H1 (cell line): ENCODE measurements around the gene KIF26B. TPM values are rescaled to one million over a fixed set of nuclear protein-coding genes. Genes with fewer than 3 reads are reported as not detected.

Experiments used
- CTCF ChIA-PET: fragments of 300-600 bp; sonication (Branson Sonifier 250); formaldehyde crosslinking; loops from one replicate; lab custom pipeline; 2021; ENCODE audit not compliant: partially characterized antibody; lab: Charles Lee
- POLR2A ChIA-PET: fragments of 300-600 bp; sonication (Branson Sonifier 250); formaldehyde crosslinking; loops from one replicate; lab custom pipeline; 2021; ENCODE audit warnings: inconsistent platforms; ENCODE audit not compliant: partially characterized antibody; lab: Charles Lee
- DNase-seq, 2 experiments: peaks; one replicate each; pipeline versions ENCODE4 v3.0.0 to v3.0.0-alpha.2; 2010 to 2022; ENCODE audit warnings: low spot score in 2 of 2, low read depth in 1 of 2, mixed read lengths in 1 of 2
- FAIRE-seq: peaks from 2 replicates; lab custom pipeline; 2011; peaks lifted over from hg19 to GRCh38; lab: Jason Lieb, UNC
- H2AFZ ChIP-seq: 2 replicates; pipeline ENCODE4 v1.8.1; 2012; ENCODE audit warnings: low read length, inconsistent platforms
- H2AK5ac ChIP-seq: 2 replicates; pipeline ENCODE4 v1.6.1; 2013; ENCODE audit warnings: low read depth, low read length
- H2BK120ac ChIP-seq: replicated peaks from 2 replicates; pipeline ENCODE3; 2013; ENCODE audit warnings: low read depth, low read length, inconsistent platforms
- H2BK12ac ChIP-seq: 2 replicates; pipeline ENCODE4 v1.6.1; 2013; ENCODE audit warnings: low read depth, low read length
- H2BK15ac ChIP-seq: 2 replicates; pipeline ENCODE4 v1.6.1; 2013; ENCODE audit warnings: low read length
- H2BK20ac ChIP-seq: 2 replicates; pipeline ENCODE4 v1.6.1; 2013; ENCODE audit warnings: low read length
- H2BK5ac ChIP-seq: 2 replicates; pipeline ENCODE4 v1.6.1; 2013; ENCODE audit warnings: low read depth, low read length
- H3K14ac ChIP-seq: 2 replicates; pipeline ENCODE4 v1.6.1; 2013; ENCODE audit warnings: inconsistent platforms; ENCODE audit not compliant: insufficient read length
- H3K18ac ChIP-seq: 2 replicates; pipeline ENCODE4 v1.6.1; 2013; ENCODE audit warnings: low read length; ENCODE audit errors: extremely low read depth
- H3K23ac ChIP-seq: 2 replicates; pipeline ENCODE4 v1.6.1; 2013; ENCODE audit warnings: inconsistent platforms; ENCODE audit not compliant: insufficient read length
- H3K23me2 ChIP-seq: 2 replicates; pipeline ENCODE4 v1.6.1; 2013; ENCODE audit warnings: low read depth, low read length
- H3K27ac ChIP-seq: 2 replicates; pipeline ENCODE4 v1.6.1; 2011; ENCODE audit warnings: low read depth, low read length, inconsistent platforms
- H3K27me3 ChIP-seq, 4 experiments: replicated peaks in 1 of 4; 1 replicate in 1 of 4; 2 replicates in 3 of 4; pipeline versions ENCODE4 v1.6.1 to v1.8.1; 2011 to 2013; ENCODE audit warnings: low read length in 3 of 4, mild to moderate bottlenecking in 3 of 4, inconsistent platforms in 2 of 4, mixed read lengths in 2 of 4, moderate library complexity in 1 of 4; ENCODE audit not compliant: control insufficient read depth in 3 of 4, insufficient read depth in 3 of 4; ENCODE audit errors: extremely low read depth in 1 of 4
- H3K36me3 ChIP-seq, 4 experiments: 2 replicates each; pipeline versions ENCODE4 v1.6.1 to v1.8.1; 2011 to 2013; ENCODE audit warnings: mild to moderate bottlenecking in 4 of 4, low read length in 3 of 4, moderate library complexity in 2 of 4, control low read depth in 1 of 4, inconsistent platforms in 1 of 4; ENCODE audit not compliant: insufficient read depth in 4 of 4, control insufficient read depth in 2 of 4
- H3K4ac ChIP-seq: replicated peaks from 2 replicates; pipeline ENCODE3; 2013; ENCODE audit warnings: low read length, low read depth, mixed read lengths, inconsistent platforms; ENCODE audit not compliant: insufficient read length
- H3K4me1 ChIP-seq, 4 experiments: replicated peaks in 1 of 4; 1 replicate in 1 of 4; 2 replicates in 3 of 4; pipeline versions ENCODE4 v1.6.1 to v1.8.1; 2011 to 2013; ENCODE audit warnings: low read length in 3 of 4, inconsistent platforms in 2 of 4, mixed read lengths in 1 of 4; ENCODE audit not compliant: insufficient read depth in 4 of 4, control insufficient read depth in 3 of 4
- H3K4me2 ChIP-seq, 2 experiments: 2 replicates each; pipeline versions ENCODE4 v1.6.1 to v1.8.1; 2011 to 2013; ENCODE audit warnings: low read depth in 2 of 2, low read length in 2 of 2, control low read depth in 1 of 2, inconsistent platforms in 1 of 2, mild to moderate bottlenecking in 1 of 2; ENCODE audit not compliant: insufficient read depth in 1 of 2
- H3K4me3 ChIP-seq, 4 experiments: fragments of 200-600, 300-600 bp in 1 of 4; sonication (generic), shearing (Covaris generic), sonication (Bioruptor Twin) in 1 of 4; 2 replicates each; pipeline versions ENCODE4 v1.5.1 to v1.8.1; 2011 to 2016; ENCODE audit warnings: low read length in 4 of 4, low read depth in 3 of 4, control low read depth in 2 of 4, inconsistent platforms in 2 of 4, mild to moderate bottlenecking in 2 of 4, mixed read lengths in 1 of 4, moderate library complexity in 1 of 4; ENCODE audit not compliant: insufficient read depth in 2 of 4; ENCODE audit errors: extremely low read depth in 1 of 4
- H3K56ac ChIP-seq: replicated peaks from 2 replicates; pipeline ENCODE3; 2013; ENCODE audit warnings: low read depth, mild to moderate bottlenecking, mixed read lengths, low read length, inconsistent platforms; ENCODE audit not compliant: insufficient read length
- H3K79me1 ChIP-seq: 2 replicates; pipeline ENCODE4 v1.6.1; 2013; ENCODE audit warnings: low read depth, low read length, control low read depth
- H3K79me2 ChIP-seq, 2 experiments: 2 replicates each; pipeline versions ENCODE4 v1.6.1 to v1.8.1; 2012 to 2013; ENCODE audit warnings: low read length in 2 of 2, mild to moderate bottlenecking in 2 of 2, inconsistent platforms in 1 of 2; ENCODE audit not compliant: insufficient read depth in 2 of 2, control insufficient read depth in 1 of 2
- H3K9ac ChIP-seq, 4 experiments: replicated peaks in 1 of 4; 1 replicate in 1 of 4; 2 replicates in 3 of 4; pipeline versions ENCODE4 v1.6.1 to v1.8.1; 2011 to 2013; ENCODE audit warnings: low read depth in 3 of 4, low read length in 3 of 4, control low read depth in 2 of 4, mild to moderate bottlenecking in 2 of 4, moderate library complexity in 2 of 4, inconsistent platforms in 1 of 4; ENCODE audit errors: extremely low read depth in 1 of 4
- H3K9me3 ChIP-seq, 2 experiments: 2 replicates each; pipeline versions ENCODE4 v1.6.1 to v1.8.1; 2012 to 2013; ENCODE audit warnings: mild to moderate bottlenecking in 2 of 2, moderate library complexity in 2 of 2, control low read depth in 1 of 2, inconsistent platforms in 1 of 2, low read depth in 1 of 2, low read length in 1 of 2, mixed read lengths in 1 of 2; ENCODE audit not compliant: insufficient read depth in 2 of 2
- H4K20me1 ChIP-seq, 2 experiments: replicated peaks in 1 of 2; 2 replicates each; pipeline versions ENCODE3 to v1.8.1; 2011 to 2013; ENCODE audit warnings: inconsistent platforms in 2 of 2, low read length in 2 of 2, mild to moderate bottlenecking in 1 of 2; ENCODE audit not compliant: insufficient read depth in 2 of 2, control insufficient read depth in 1 of 2
- H4K5ac ChIP-seq: 2 replicates; pipeline ENCODE4 v1.6.1; 2013; ENCODE audit warnings: low read length, low read depth, mixed read lengths, inconsistent platforms; ENCODE audit not compliant: insufficient read length
- H4K8ac ChIP-seq: 2 replicates; pipeline ENCODE4 v1.8.0; 2013; ENCODE audit warnings: mild to moderate bottlenecking, moderate library complexity, low read length, inconsistent platforms; ENCODE audit not compliant: insufficient read depth; ENCODE audit errors: extremely low read depth
- H4K91ac ChIP-seq: replicated peaks from 2 replicates; pipeline ENCODE3; 2013; ENCODE audit warnings: low read length, mixed read lengths, inconsistent platforms; ENCODE audit not compliant: insufficient read length
- EP300 ChIP-seq, 2 experiments: IDR thresholded peaks; 1 replicate in 1 of 2; 2 replicates in 1 of 2; pipeline ENCODE4 v1.6.1; 2011 to 2012; ENCODE audit warnings: low read depth in 2 of 2, low read length in 2 of 2, mild to moderate bottlenecking in 2 of 2, borderline replicate concordance in 1 of 2, inconsistent platforms in 1 of 2, moderate library complexity in 1 of 2
- EZH2 ChIP-seq: fragments of 200-600 bp; sonication (generic); IDR thresholded peaks from 2 replicates; pipeline ENCODE4 v1.7.1; 2012; ENCODE audit warnings: low read depth, mild to moderate bottlenecking, moderate library complexity, low read length, inconsistent platforms; ENCODE audit not compliant: severe bottlenecking
- JUND ChIP-seq: IDR thresholded peaks from 2 replicates; pipeline ENCODE4 v1.6.1; 2011; ENCODE audit warnings: mild to moderate bottlenecking, improper control_type of control experiment, low read length
- NANOG ChIP-seq: IDR thresholded peaks from 2 replicates; pipeline ENCODE4 v1.6.1; 2011; ENCODE audit warnings: low read length, low read depth, mild to moderate bottlenecking, inconsistent platforms; ENCODE audit not compliant: insufficient read depth, poor library complexity, severe bottlenecking
- RAD21 ChIP-seq, 2 experiments: IDR thresholded peaks in 1 of 2; conservative IDR thresholded peaks in 1 of 2; 2 replicates each; pipeline ENCODE4 v1.6.1; 2011; ENCODE audit warnings: low read depth in 2 of 2, low read length in 2 of 2, improper control_type of control experiment in 1 of 2, inconsistent platforms in 1 of 2, mild to moderate bottlenecking in 1 of 2, moderate library complexity in 1 of 2
- RNF2 ChIP-seq: fragments of 200-900, 300-1000 bp; sonication (generic); IDR thresholded peaks from 2 replicates; pipeline ENCODE4 v1.7.1; 2016; ENCODE audit warnings: borderline replicate concordance, low read depth, mild to moderate bottlenecking, antibody characterized with exemption, low read length; ENCODE audit not compliant: poor library complexity, severe bottlenecking; ENCODE audit errors: missing control alignments
- SIN3A ChIP-seq, 2 experiments: IDR thresholded peaks in 1 of 2; conservative IDR thresholded peaks in 1 of 2; 2 replicates each; pipeline ENCODE4 v1.6.1; 2011 to 2012; ENCODE audit warnings: low read length in 2 of 2, improper control_type of control experiment in 1 of 2, low read depth in 1 of 2, mild to moderate bottlenecking in 1 of 2
- SIX5 ChIP-seq: IDR thresholded peaks from 2 replicates; pipeline ENCODE4 v1.6.1; 2011; ENCODE audit warnings: mild to moderate bottlenecking, low read depth, low read length
- SP2 ChIP-seq: IDR thresholded peaks from 2 replicates; pipeline ENCODE4 v1.6.1; 2012; ENCODE audit warnings: mild to moderate bottlenecking, low read length, inconsistent platforms
- ZNF274 ChIP-seq: IDR thresholded peaks from 2 replicates; pipeline ENCODE4 v1.7.0; 2012; ENCODE audit warnings: low read length, borderline replicate concordance; ENCODE audit errors: extremely low read depth
- WGBS, 2 experiments: shearing (Covaris generic) in 1 of 2; methylation state at CpG; one replicate each; pipeline versions ENCODE4 v1.1.6 to v1.1.7; 2013 to 2015; ENCODE audit warnings: low lambda C conversion rate in 2 of 2, mixed read lengths in 2 of 2, inconsistent platforms in 1 of 2, low coverage in 1 of 2, missing lambda C conversion rate in 1 of 2; ENCODE audit not compliant: insufficient replicate concordance in 2 of 2, insufficient coverage in 1 of 2, insufficient read length in 1 of 2; ENCODE audit errors: extremely low coverage in 1 of 2, missing lambda C conversion rate in 1 of 2; 5-methylcytosine and 5-hydroxymethylcytosine counted together
- polyA plus RNA-seq, 7 experiments: library from polyadenylated mRNA; depleted of rRNA in 3 of 7; stranded (reverse) in 5 of 7; unstranded in 2 of 7; fragments of >200 nt in 5 of 7; fragments of 200-250 nt in 2 of 7; gene quantifications; 1 replicate in 5 of 7; 2 replicates in 1 of 7; 4 replicates in 1 of 7; pipeline versions ENCODE4 v1.2.1 to v1.2.3, GENCODE V29; 2011 to 2013; ENCODE audit warnings: missing spikeins in 2 of 7, mixed read lengths in 2 of 7
- total RNA-seq: library from RNA; stranded (reverse); fragmentation: NEBNext Ultra II Directional; extraction: Animal tissue kit (Norgen Biotek cat#: 25700); gene quantifications from 2 replicates; pipeline ENCODE4 v1.2.1, GENCODE V29; 2021

Gene KIF26B
- total and polyA plus RNA-seq, 2 of the 8 experiments (the other 6 are each of a cell fraction or from before 2014, with no cell fraction given) = 0.06 to 0.28 TPM

- H3K79me2 ChIP-seq = no peaks in the 10 kb centered on the region
- no peak overlapping the region for H3K4ac ChIP-seq
- no peak overlapping the region for H2AK5ac ChIP-seq
- no peak overlapping the region for H3K56ac ChIP-seq
- no peak overlapping the region for H4K91ac ChIP-seq
- no peak overlapping the region for H3K14ac ChIP-seq
- H3K36me3 ChIP-seq = no peaks in the 10 kb centered on the region
- no peak overlapping the region for H2BK120ac ChIP-seq
- no peak overlapping the region for H2AFZ ChIP-seq
- no peak overlapping the region for H3K23ac ChIP-seq
- H3K9me3 ChIP-seq = no peaks in the 10 kb centered on the region
- no peak overlapping the region for H3K27ac ChIP-seq
- ChIA-PET POLR2A (no interaction called here), CTCF (no interaction called here)
- no peaks in the 10 kb centered on the region for H4K20me1 ChIP-seq
- no peaks in the 10 kb centered on the region for H3K23me2 ChIP-seq
- no peak overlapping the region for H3K18ac ChIP-seq
- H3K27me3 ChIP-seq = no peaks in the 10 kb centered on the region
- no peak overlapping the region for H2BK20ac ChIP-seq
- DNase-seq (no peak), FAIRE-seq (no peak)
- H2BK12ac ChIP-seq = no peak overlapping the region
- TF ChIP-seq JUND (no peak), EP300 (IDR thresholded peaks at IDR 0.05; ENCODE audit: borderline replicate concordance in 1 of 2, low read depth in 2 of 2, low read length in 2 of 2) (no peak), EZH2 (no peak), RNF2 (no peak), ZNF274 (no peak), SIX5 (no peak), SIN3A (conservative IDR thresholded peaks at IDR 0.05 in 1 of 2, IDR thresholded peaks at IDR 0.05 in 1 of 2; ENCODE audit: low read depth in 1 of 2, low read length in 2 of 2) (no peak), NANOG (no peak), SP2 (no peak), RAD21 (IDR thresholded peaks at IDR 0.05 in 1 of 2, conservative IDR thresholded peaks at IDR 0.05 in 1 of 2; ENCODE audit: low read depth in 2 of 2, low read length in 2 of 2) (no peak)
- H2BK15ac ChIP-seq = no peak overlapping the region
- WGBS, 2 experiments = 93% methylated on average over 5 of the region's 5 CpGs; no CpG with 5 or more reads in 1 of the 2 experiments
- no peak overlapping the region for H2BK5ac ChIP-seq
- H3K79me1 ChIP-seq = no peaks in the 10 kb centered on the region
- no peak overlapping the region for H3K4me2 ChIP-seq
- no peak overlapping the region for H4K5ac ChIP-seq
- H3K4me1 ChIP-seq = peaks cover 0 to 6% (median 2%) of the 10 kb centered on the region in 4 experiments; a peak in 2 of 7 replicates
- H4K8ac ChIP-seq = no peak overlapping the region
- no peak overlapping the region for H3K4me3 ChIP-seq
- H3K9ac ChIP-seq = no peak overlapping the region
These were observed 466.8 kb downstream of the KIF26B start for GRCh38 chr1:245621589-245621988.
